GM12878 (cell line): ENCODE data around the gene PMEL. TPM values are rescaled to one million over a fixed set of nuclear protein-coding genes. Genes with fewer than 3 reads are reported as not detected.

Experiments
- ATF7 ChIP-seq: fragments of 450-650 bp; IDR thresholded peaks from 2 replicates; pipeline ENCODE4 v1.6.1; 2016; ENCODE audit warnings: low read depth, mild to moderate bottlenecking
- CREM ChIP-seq: IDR thresholded peaks from 2 replicates; pipeline ENCODE4 v1.6.1; 2014; ENCODE audit warnings: antibody characterized with exemption, low read depth
- E2F8 ChIP-seq: fragments of 450-650 bp; IDR thresholded peaks from 2 replicates; pipeline ENCODE4 v1.6.1; 2018; ENCODE audit warnings: mild to moderate bottlenecking, low read depth, moderate library complexity; ENCODE audit not compliant: partially characterized antibody
- EP300 ChIP-seq, 2 experiments: fragments of 150-350 bp in 1 of 2; IDR thresholded peaks; 2 replicates each; pipeline ENCODE4 v1.6.1; 2011 to 2012; ENCODE audit warnings: low read depth in 2 of 2, low read length in 2 of 2, borderline replicate concordance in 1 of 2, improper control_type of control experiment in 1 of 2, inconsistent platforms in 1 of 2; ENCODE audit not compliant: control insufficient read depth in 1 of 2
- HDAC2 ChIP-seq: fragments of 200-600 bp; sonication (generic); IDR thresholded peaks from 2 replicates; pipeline ENCODE4 v1.6.1; 2017
- IRF3 ChIP-seq: fragments of 450-650 bp; IDR thresholded peaks from 2 replicates; pipeline ENCODE4 v1.6.1; 2014; ENCODE audit warnings: mild to moderate bottlenecking
- JUNB ChIP-seq: IDR thresholded peaks from 2 replicates; pipeline ENCODE4 v1.6.1; 2016; ENCODE audit warnings: antibody characterized with exemption, mild to moderate bottlenecking
- KDM1A ChIP-seq: fragments of 200-600 bp; sonication (generic); IDR thresholded peaks from 2 replicates; pipeline ENCODE4 v1.6.1; 2016; ENCODE audit warnings: borderline replicate concordance
- KLF5 ChIP-seq: fragments of 450-650 bp; IDR thresholded peaks from 2 replicates; pipeline ENCODE4 v1.6.1; 2014; ENCODE audit warnings: mild to moderate bottlenecking; ENCODE audit not compliant: partially characterized antibody
- NFIC ChIP-seq: IDR thresholded peaks from 2 replicates; pipeline ENCODE4 v1.6.1; 2012; ENCODE audit warnings: low read depth, mild to moderate bottlenecking, inconsistent platforms, low read length, moderate library complexity
- POLR2AphosphoS2 ChIP-seq: IDR thresholded peaks from 2 replicates; pipeline ENCODE4 v1.6.1; 2011; ENCODE audit warnings: low read depth, mild to moderate bottlenecking, low read length, improper control_type of control experiment, moderate library complexity
- POLR2AphosphoS5 ChIP-seq: IDR thresholded peaks from 2 replicates; pipeline ENCODE4 v1.6.1; 2011; ENCODE audit warnings: mild to moderate bottlenecking, low read length, inconsistent platforms
- RAD21 ChIP-seq: IDR thresholded peaks from 2 replicates; pipeline ENCODE4 v1.6.1; 2011; ENCODE audit warnings: mild to moderate bottlenecking, low read depth, low read length, moderate library complexity; ENCODE audit not compliant: insufficient read depth
- RAD51 ChIP-seq: fragments of 450-650 bp; IDR thresholded peaks from 2 replicates; pipeline ENCODE4 v1.6.1; 2016; ENCODE audit warnings: moderate library complexity, mild to moderate bottlenecking, inconsistent platforms
- RCOR1 ChIP-seq: conservative IDR thresholded peaks from 2 replicates; pipeline ENCODE4 v1.6.1; 2012; ENCODE audit warnings: low read depth, low read length, improper control_type of control experiment
- RELB ChIP-seq: fragments of 450-650 bp; IDR thresholded peaks from 2 replicates; pipeline ENCODE4 v1.6.1; 2017; ENCODE audit warnings: low read depth, mild to moderate bottlenecking, moderate library complexity
- SIN3A ChIP-seq: IDR thresholded peaks from 2 replicates; pipeline ENCODE4 v1.6.1; 2012; ENCODE audit warnings: low read depth, low read length, improper control_type of control experiment
- SP1 ChIP-seq: IDR thresholded peaks from one replicate; pipeline ENCODE4 v1.6.1; 2011; ENCODE audit warnings: low read depth, low read length
- TCF3 ChIP-seq: IDR thresholded peaks from 2 replicates; pipeline ENCODE4 v1.6.1; 2012; ENCODE audit warnings: low read depth, mild to moderate bottlenecking, low read length, borderline replicate concordance; ENCODE audit not compliant: insufficient read depth
- ZBTB40 ChIP-seq: fragments of 450-650 bp; IDR thresholded peaks from 2 replicates; pipeline ENCODE4 v1.6.1; 2016; ENCODE audit warnings: mild to moderate bottlenecking, moderate library complexity, borderline replicate concordance
- polyA plus RNA-seq, 11 experiments: library from polyadenylated mRNA; depleted of rRNA in 4 of 11; unstranded in 6 of 11; stranded (reverse) in 5 of 11; fragments of >200 nt; fragmentation: Nextera tagmentation in 4 of 11; fragmentation: Illumina TruSeq in 1 of 11; extraction: Ambion mirVana in 4 of 11; extraction: Trizol in 1 of 11; gene quantifications; 1 replicate in 1 of 11; 2 replicates in 10 of 11; pipeline versions ENCODE4 v1.2.1 to v1.2.3, GENCODE V29; 2011 to 2016; ENCODE audit warnings: inconsistent platforms in 2 of 11, missing spikeins in 2 of 11, low read depth in 1 of 11
- total RNA-seq, 4 experiments: library from RNA; depleted of rRNA in 3 of 4; stranded (reverse); fragments of >200 nt in 3 of 4; fragmentation: Illumina TruSeq in 1 of 4; extraction: Trizol in 1 of 4; gene quantifications; 2 replicates each; pipeline versions ENCODE4 v1.2.1 to v1.2.3, GENCODE V29; 2013 to 2021

Gene PMEL
- total and polyA plus RNA-seq, 10 of the 15 experiments (the other 5 are each of a cell fraction or from before 2014, with no cell fraction given) = 0.32 to 1.6 (median 0.56) TPM

- TF ChIP-seq E2F8 (no peak), CREM (no peak; the same call in none of the 2 replicates), POLR2AphosphoS2 (peak; percentile 50; the same call in 1 of the 2 replicates), KLF5 (no peak), SIN3A (peak; percentile 52; the same call in 1 of the 2 replicates), NFIC (no peak), JUNB (no peak), ATF7 (no peak), EP300 (IDR thresholded peaks at IDR 0.05; ENCODE audit: borderline replicate concordance in 1 of 2, control insufficient read depth in 1 of 2, low read depth in 2 of 2, low read length in 2 of 2) (no peak), ZBTB40 (peak; percentile 55; the same call in 1 of the 2 replicates), IRF3 (no peak), RAD51 (no peak; the same call in 1 of the 2 replicates), RAD21 (no peak), HDAC2 (no peak), TCF3 (0 out of 2 replicates have a peak, but pooled peaks have one; percentile 8), RCOR1 (0 out of 2 replicates have a peak, but pooled peaks have one; percentile 74), SP1 (peak; percentile 9), POLR2AphosphoS5 (peak; percentile 78), RELB (no peak), KDM1A (no peak)
Measured at GRCh38 chr12:55927588-55928502, 38.0 kb downstream of the PMEL start, which contains the start of gene PYM1 (continued).
